ENCODE measurements around the gene CALHM3. TPM values are rescaled to one million over a fixed set of nuclear protein-coding genes. Genes with fewer than 3 reads are reported as not detected.

Gene CALHM3
- total and polyA plus RNA-seq, 2 donors (not counting 3 experiments of a cell fraction or from before 2014, with no cell fraction given) = not detected

DNA sequence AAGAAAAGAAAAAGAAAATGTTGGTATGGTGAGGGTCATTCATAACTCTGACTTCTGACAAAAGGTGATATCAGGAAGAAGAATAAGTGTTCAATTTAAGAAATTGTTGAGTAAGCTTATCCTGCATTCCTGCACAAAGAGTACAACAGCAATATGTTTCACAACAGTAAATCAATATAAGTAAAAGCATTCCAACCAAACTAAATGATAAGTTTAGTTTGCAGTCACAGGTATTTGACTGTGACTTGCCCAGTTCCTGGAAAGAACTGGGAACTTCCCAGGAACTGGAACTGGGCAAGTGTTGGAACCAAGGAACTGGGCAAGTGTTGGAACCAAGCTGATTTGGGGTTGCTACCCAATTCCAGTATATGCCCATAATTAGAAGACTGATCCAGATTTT, 49.5 kb upstream of the CALHM3 start:
- BruUV-seq (replicated peaks) = no TSS peak
- DNase-seq (ENCODE audit: low read depth, low spot score) (no peak), FAIRE-seq (no peak)
- no peaks in the 10 kb centered on the region for H3K9me1 ChIP-seq (replicated peaks; ENCODE audit: control insufficient read depth, extremely low read depth, insufficient read depth, low read length)
- H3K36me3 ChIP-seq (ENCODE audit: control insufficient read depth in 2 of 2, extremely low read depth in 1 of 2, insufficient read depth in 2 of 2, low read length in 2 of 2) = no peaks in the 10 kb centered on the region
- H3K27me3 ChIP-seq (ENCODE audit: control insufficient read depth in 2 of 2, insufficient read depth in 2 of 2, low read length in 2 of 2) = no peaks in the 10 kb centered on the region
- CTCF ChIA-PET = interaction anchor here (1.0 to 1.3 kb wide), 2 partner anchors 14 kb away, joined by 3 to 5 read pairs; no protein-coding TSS in a partner anchor
- H4K20me1 ChIP-seq (replicated peaks; ENCODE audit: control insufficient read depth, extremely low read depth, insufficient read depth, low read length) = no peaks in the 10 kb centered on the region
- intact Hi-C loops (cut with micrococcal nuclease) = no loop called here
- H3K9ac ChIP-seq (replicated peaks; ENCODE audit: extremely low read depth, insufficient read depth, low read length) = no peak overlapping the region
- H3K4me2 ChIP-seq (ENCODE audit: insufficient read depth, low read length) = no peak overlapping the region
- POLR2A ChIA-PET = no interaction called here
- no peaks in the 10 kb centered on the region for H3K9me3 ChIP-seq (replicated peaks; ENCODE audit: control insufficient read depth, insufficient read depth, low read length)
- H2AFZ ChIP-seq (ENCODE audit: low read depth, low read length) = no peak overlapping the region
- no peak overlapping the region for H3K27ac ChIP-seq (ENCODE audit: insufficient read depth, low read depth, low read length)
- no peak overlapping the region for H3K4me3 ChIP-seq (replicated peaks in 1 of 3; ENCODE audit: insufficient read depth in 1 of 3, low read depth in 1 of 3, low read length in 3 of 3)
- no peaks in the 10 kb centered on the region for H3K4me1 ChIP-seq (ENCODE audit: control insufficient read depth, extremely low read depth, insufficient read depth, low read length)
- dilution Hi-C loops (cut with MboI; ENCODE audit: extremely low pct_ligation_motif_present, low sequenced_read_pairs) = no loop called here
- H3K79me2 ChIP-seq (ENCODE audit: control insufficient read depth, insufficient read depth, low read length) = no peaks in the 10 kb centered on the region
- no peak for TF ChIP-seq JUN (IDR thresholded peaks at IDR 0.05; ENCODE audit: borderline replicate concordance, insufficient read depth, insufficient read length, low read depth)
- TF ChIP-seq EZH2 (IDR thresholded peaks at IDR 0.05; ENCODE audit: borderline replicate concordance, low read depth, low read length, severe bottlenecking) = no peak
- TF ChIP-seq FOS (IDR thresholded peaks at IDR 0.05; ENCODE audit: borderline replicate concordance, insufficient read depth, low read length) = no peak
- TF ChIP-seq, protein P1, sequence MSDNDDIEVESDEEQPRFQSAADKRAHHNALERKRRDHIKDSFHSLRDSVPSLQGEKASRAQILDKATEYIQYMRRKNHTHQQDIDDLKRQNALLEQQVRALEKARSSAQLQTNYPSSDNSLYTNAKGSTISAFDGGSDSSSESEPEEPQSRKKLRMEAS (IDR thresholded peaks at IDR 0.05; ENCODE audit: insufficient read depth, insufficient read length) = no peak
- no peak for TF ChIP-seq MYC (IDR thresholded peaks at IDR 0.05; ENCODE audit: low read depth, low read length)
- TF ChIP-seq GATA2 (IDR thresholded peaks at IDR 0.05; ENCODE audit: insufficient read depth, insufficient read length, low read depth, low read length) = no peak
- TF ChIP-seq, protein P2, sequence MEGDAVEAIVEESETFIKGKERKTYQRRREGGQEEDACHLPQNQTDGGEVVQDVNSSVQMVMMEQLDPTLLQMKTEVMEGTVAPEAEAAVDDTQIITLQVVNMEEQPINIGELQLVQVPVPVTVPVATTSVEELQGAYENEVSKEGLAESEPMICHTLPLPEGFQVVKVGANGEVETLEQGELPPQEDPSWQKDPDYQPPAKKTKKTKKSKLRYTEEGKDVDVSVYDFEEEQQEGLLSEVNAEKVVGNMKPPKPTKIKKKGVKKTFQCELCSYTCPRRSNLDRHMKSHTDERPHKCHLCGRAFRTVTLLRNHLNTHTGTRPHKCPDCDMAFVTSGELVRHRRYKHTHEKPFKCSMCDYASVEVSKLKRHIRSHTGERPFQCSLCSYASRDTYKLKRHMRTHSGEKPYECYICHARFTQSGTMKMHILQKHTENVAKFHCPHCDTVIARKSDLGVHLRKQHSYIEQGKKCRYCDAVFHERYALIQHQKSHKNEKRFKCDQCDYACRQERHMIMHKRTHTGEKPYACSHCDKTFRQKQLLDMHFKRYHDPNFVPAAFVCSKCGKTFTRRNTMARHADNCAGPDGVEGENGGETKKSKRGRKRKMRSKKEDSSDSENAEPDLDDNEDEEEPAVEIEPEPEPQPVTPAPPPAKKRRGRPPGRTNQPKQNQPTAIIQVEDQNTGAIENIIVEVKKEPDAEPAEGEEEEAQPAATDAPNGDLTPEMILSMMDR (IDR thresholded peaks at IDR 0.05; ENCODE audit: extremely low read depth in 1 of 2, insufficient read depth in 1 of 2, low read depth in 1 of 2, low read length in 2 of 2) = no peak
- no peak for TF ChIP-seq POLR2AphosphoS5 (IDR thresholded peaks at IDR 0.05; ENCODE audit: insufficient read depth, low read depth, low read length)
- TF ChIP-seq POLR2A (IDR thresholded peaks at IDR 0.05; ENCODE audit: low read depth, low read length) = no peak
